Measurements from ENCODE around the gene CHRM1. TPM values are rescaled to one million over a fixed set of nuclear protein-coding genes. Genes with fewer than 3 reads are reported as not detected.
"Not testable (repeated sequence)": the region's sequence is repeated elsewhere in the genome, so short reads cannot be mapped to it uniquely, and the experiment has no call there.

CHRM1 gene
- total and polyA plus RNA-seq, 7 donors, result 0.06 TPM; not detected in 6

GRCh38 chr11:62948765-62949320 lies 27.7 kb upstream of the CHRM1 start:
- intact Hi-C loops (cut with DNase I), result no loop called here
- Histone ChIP-seq H3K27ac (no peak overlapping the region), H3K4me3 (no peak overlapping the region), H3K27me3 (ENCODE audit: insufficient read depth in 3 of 3, low read length in 2 of 3) (peaks cover 0 to 12% (median 0%) of the 10 kb centered on the region in 3 donors), H3K4me1 (no peaks in the 10 kb centered on the region), H3K36me3 (ENCODE audit: insufficient read depth in 1 of 2, low read depth in 1 of 2) (no peaks in the 10 kb centered on the region), H3K9me3 (no peaks in the 10 kb centered on the region)
- DNase-seq (no peak), ATAC-seq (no peak)
- WGBS, 3 donors, result 77 to 78% (median 77%) methylated on average over 7 of the region's 7 CpGs
- TF ChIP-seq CTCF (IDR thresholded peaks at IDR 0.05), result no peak

GRCh38 chr11:62945538-62945937 lies 24.4 kb upstream of the CHRM1 start:
- H3K27me3 ChIP-seq (ENCODE audit: insufficient read depth in 3 of 3, low read length in 2 of 3); intact Hi-C loops (cut with DNase I); H3K36me3 ChIP-seq (ENCODE audit: insufficient read depth in 1 of 2, low read depth in 1 of 2); H3K4me1 ChIP-seq; ATAC-seq; H3K4me3 ChIP-seq; H3K9me3 ChIP-seq; H3K27ac ChIP-seq; DNase-seq: not testable (repeated sequence)
- 94 to 96% (median 94%) methylated on average over 10 of the region's 10 CpGs for WGBS, 3 donors

- H3K9me3 ChIP-seq; H3K4me3 ChIP-seq; intact Hi-C loops (cut with DNase I); ATAC-seq; H3K27me3 ChIP-seq (ENCODE audit: insufficient read depth in 3 of 3, low read length in 2 of 3); H3K27ac ChIP-seq; DNase-seq; H3K4me1 ChIP-seq; H3K36me3 ChIP-seq (ENCODE audit: insufficient read depth in 1 of 2, low read depth in 1 of 2): not testable (repeated sequence)
- 68 to 86% (median 82%) methylated on average over 2 of the region's 2 CpGs for WGBS, 3 donors
Measured at GRCh38 chr11:62937528-62937927, 16.4 kb upstream of the CHRM1 start.

- no peaks in the 10 kb centered on the region for H3K9me3 ChIP-seq
- intact Hi-C loops (cut with DNase I), result no loop called here
- no peak for ATAC-seq
- H3K36me3 ChIP-seq (ENCODE audit: insufficient read depth in 1 of 2, low read depth in 1 of 2), result no peaks in the 10 kb centered on the region
- peaks cover 0 to 7% (median 0%) of the 10 kb centered on the region in 3 donors for H3K27me3 ChIP-seq (ENCODE audit: insufficient read depth in 3 of 3, low read length in 2 of 3)
- H3K4me3 ChIP-seq, result no peak overlapping the region
- no peak overlapping the region for H3K27ac ChIP-seq
- DNase-seq, result no peak
- H3K4me1 ChIP-seq, result no peaks in the 10 kb centered on the region
- WGBS, 3 donors, result 38 to 68% (median 57%) methylated on average over 1 of the region's 1 CpG
- no peak for TF ChIP-seq CTCF (IDR thresholded peaks at IDR 0.05)
Measured at GRCh38 chr11:62934496-62934785, 13.3 kb upstream of the CHRM1 start.

GRCh38 chr11:62933750-62934495 lies 12.8 kb upstream of the CHRM1 start:
- ATAC-seq (no peak), DNase-seq (no peak)
- Histone ChIP-seq H3K9me3 (no peaks in the 10 kb centered on the region), H3K4me3 (no peak overlapping the region), H3K36me3 (ENCODE audit: insufficient read depth in 1 of 2, low read depth in 1 of 2) (no peaks in the 10 kb centered on the region), H3K27ac (no peak overlapping the region), H3K27me3 (ENCODE audit: insufficient read depth in 3 of 3, low read length in 2 of 3) (peaks cover 0 to 9% (median 0%) of the 10 kb centered on the region in 3 donors), H3K4me1 (no peaks in the 10 kb centered on the region)
- TF ChIP-seq CTCF (IDR thresholded peaks at IDR 0.05), result no peak
- intact Hi-C loops (cut with DNase I), result no loop called here
- 84 to 88% (median 86%) methylated on average over 5 of the region's 5 CpGs for WGBS, 3 donors
